NCI-H1105 (cell line): ENCODE results near the gene NMNAT2.
"Not testable (repeated sequence)": the region's sequence is repeated elsewhere in the genome, so short reads cannot be mapped to it uniquely, and the experiment has no call there.

Experiments used
- DNase-seq: peaks from one replicate; lab custom pipeline; 2025; lab: John Stamatoyannopoulos, UW

Gene NMNAT2

GRCh38 chr1:183259924-183260323 is 158.3 kb downstream of the NMNAT2 start:
- no peak for DNase-seq

GRCh38 chr1:183255073-183255472 is 163.1 kb downstream of the NMNAT2 start:
- DNase-seq: no peak

- DNase-seq: no peak
Observed at GRCh38 chr1:183251959-183252450, 166.2 kb downstream of the NMNAT2 start.

- DNase-seq: no peak
Observed at GRCh38 chr1:183251101-183251958, 166.8 kb downstream of the NMNAT2 start.

- no peak for DNase-seq
Observed at GRCh38 chr1:183249941-183250452, 168.2 kb downstream of the NMNAT2 start.

- DNase-seq: no peak
Observed at GRCh38 chr1:183248989-183249691, 169.0 kb downstream of the NMNAT2 start.

- DNase-seq: no peak
Observed at GRCh38 chr1:183247931-183248330, 170.2 kb downstream of the NMNAT2 start.

- no peak for DNase-seq
Observed at GRCh38 chr1:183247484-183247883, 170.7 kb downstream of the NMNAT2 start.

- DNase-seq: no peak
Observed at GRCh38 chr1:183247066-183247465, 171.1 kb downstream of the NMNAT2 start.

- no peak for DNase-seq
Observed at GRCh38 chr1:183246436-183246835, 171.7 kb downstream of the NMNAT2 start.

- DNase-seq: no peak
Observed at GRCh38 chr1:183245357-183245756, 172.8 kb downstream of the NMNAT2 start.

- DNase-seq: no peak
Observed at GRCh38 chr1:183244466-183244865, 173.7 kb downstream of the NMNAT2 start.

- DNase-seq: no peak
Observed at GRCh38 chr1:183243161-183244050, 174.8 kb downstream of the NMNAT2 start.

- no peak for DNase-seq
Observed at GRCh38 chr1:183242556-183242955, 175.6 kb downstream of the NMNAT2 start.

- DNase-seq: no peak
Observed at GRCh38 chr1:183241471-183241870, 176.7 kb downstream of the NMNAT2 start.

- not testable (repeated sequence) for DNase-seq
Observed at GRCh38 chr1:183240853-183241252, 177.3 kb downstream of the NMNAT2 start.

GRCh38 chr1:183240526-183240825 is 177.7 kb downstream of the NMNAT2 start:
- DNase-seq: no peak

GRCh38 chr1:183239793-183240525 is 178.2 kb downstream of the NMNAT2 start:
- no peak for DNase-seq

- no peak for DNase-seq
Observed at GRCh38 chr1:183239220-183239742, 178.9 kb downstream of the NMNAT2 start.

GRCh38 chr1:183238071-183238470 is 180.1 kb downstream of the NMNAT2 start:
- no peak for DNase-seq

- no peak for DNase-seq
Observed at GRCh38 chr1:183237046-183237445, 181.1 kb downstream of the NMNAT2 start.
